ENCODE results near the gene GALNT2. TPM values are rescaled to one million over a fixed set of nuclear protein-coding genes. Genes with fewer than 3 reads are reported as not detected.
A peak's percentile ranks its signal among the peaks of the same experiment; 100 is the strongest.

The GALNT2 gene
- total RNA-seq, 1 donor from 2014 or later: 31.9 TPM

DNA sequence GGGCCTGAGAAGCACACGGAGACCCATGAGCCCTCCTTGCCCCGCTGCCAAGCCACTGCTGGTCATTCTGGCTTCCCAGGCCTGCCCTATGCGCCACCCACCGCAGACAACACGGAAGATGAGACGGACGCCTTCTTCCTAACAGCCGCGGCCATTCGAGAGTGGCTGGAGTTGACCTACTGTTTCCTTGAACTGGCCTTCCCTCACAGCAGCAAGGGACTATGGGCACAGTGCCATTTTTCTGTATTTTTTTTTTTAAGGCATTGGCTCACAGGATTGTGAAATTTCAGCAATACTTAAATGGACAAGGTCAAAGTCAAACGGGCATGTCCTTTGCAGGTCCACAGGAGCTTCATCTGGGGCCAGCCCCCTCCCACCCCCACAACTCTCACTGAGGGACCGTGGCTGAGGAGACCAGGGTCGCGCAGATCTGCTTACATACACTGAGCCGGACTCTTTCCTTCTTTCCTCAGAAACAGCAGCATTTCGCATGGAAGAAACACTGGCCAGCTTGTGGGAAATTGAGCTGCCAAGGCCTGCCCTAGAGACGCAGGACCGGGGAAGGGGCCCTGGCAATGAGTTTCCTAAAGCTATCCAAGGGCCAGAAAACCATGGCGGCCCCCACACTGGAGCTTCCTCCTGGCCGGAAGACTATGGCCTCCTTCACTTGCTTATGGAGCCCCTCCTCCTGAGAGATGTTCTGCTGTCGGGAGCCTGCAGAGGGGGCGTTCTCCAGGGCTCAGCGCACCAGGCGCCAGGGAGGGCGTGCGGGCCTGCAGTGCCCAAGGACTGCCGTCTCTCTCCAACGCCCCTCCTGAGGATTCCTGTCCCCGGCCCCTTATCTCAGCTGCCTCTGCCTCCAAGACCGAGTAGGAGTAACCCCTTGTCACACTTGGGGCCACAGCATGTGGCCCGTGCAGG, 260.2 kb downstream of the GALNT2 start:
- DNase-seq (ENCODE audit: low read depth) (no peak), FAIRE-seq (no peak)
- H3K36me3 ChIP-seq (ENCODE audit: control insufficient read depth, insufficient read depth, low read length): no peaks in the 10 kb centered on the region
- no peaks in the 10 kb centered on the region for H3K27me3 ChIP-seq (ENCODE audit: control insufficient read depth, insufficient read depth, low read length)
- no peak overlapping the region for H3K4me3 ChIP-seq (ENCODE audit: low read depth, low read length)
- TF ChIP-seq, protein P1, sequence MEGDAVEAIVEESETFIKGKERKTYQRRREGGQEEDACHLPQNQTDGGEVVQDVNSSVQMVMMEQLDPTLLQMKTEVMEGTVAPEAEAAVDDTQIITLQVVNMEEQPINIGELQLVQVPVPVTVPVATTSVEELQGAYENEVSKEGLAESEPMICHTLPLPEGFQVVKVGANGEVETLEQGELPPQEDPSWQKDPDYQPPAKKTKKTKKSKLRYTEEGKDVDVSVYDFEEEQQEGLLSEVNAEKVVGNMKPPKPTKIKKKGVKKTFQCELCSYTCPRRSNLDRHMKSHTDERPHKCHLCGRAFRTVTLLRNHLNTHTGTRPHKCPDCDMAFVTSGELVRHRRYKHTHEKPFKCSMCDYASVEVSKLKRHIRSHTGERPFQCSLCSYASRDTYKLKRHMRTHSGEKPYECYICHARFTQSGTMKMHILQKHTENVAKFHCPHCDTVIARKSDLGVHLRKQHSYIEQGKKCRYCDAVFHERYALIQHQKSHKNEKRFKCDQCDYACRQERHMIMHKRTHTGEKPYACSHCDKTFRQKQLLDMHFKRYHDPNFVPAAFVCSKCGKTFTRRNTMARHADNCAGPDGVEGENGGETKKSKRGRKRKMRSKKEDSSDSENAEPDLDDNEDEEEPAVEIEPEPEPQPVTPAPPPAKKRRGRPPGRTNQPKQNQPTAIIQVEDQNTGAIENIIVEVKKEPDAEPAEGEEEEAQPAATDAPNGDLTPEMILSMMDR (IDR thresholded peaks at IDR 0.05; ENCODE audit: insufficient read depth, low read length, severe bottlenecking): no peak

DNA sequence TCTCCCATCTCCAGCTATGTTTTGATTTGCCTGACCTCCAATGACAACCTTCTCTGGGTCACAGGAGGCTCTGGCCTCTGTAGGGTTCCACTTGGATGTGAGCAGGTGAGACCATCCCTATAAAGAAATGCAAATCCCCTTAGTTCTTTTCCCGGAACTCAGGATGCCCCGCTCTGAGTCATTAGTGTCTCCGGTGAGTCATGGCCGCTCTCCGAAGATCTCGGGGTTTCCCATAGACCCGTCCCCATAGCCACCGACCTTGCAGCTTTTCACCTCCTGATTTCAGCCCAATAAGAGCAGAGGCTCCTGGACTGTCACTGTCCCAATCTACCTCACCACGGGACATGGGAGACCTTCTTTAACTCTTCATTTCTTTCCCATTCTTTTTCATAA, 260.9 kb downstream of the GALNT2 start:
- Histone ChIP-seq H3K27me3 (ENCODE audit: control insufficient read depth, insufficient read depth, low read length) (no peaks in the 10 kb centered on the region), H3K4me3 (ENCODE audit: low read depth, low read length) (no peak overlapping the region), H3K36me3 (ENCODE audit: control insufficient read depth, insufficient read depth, low read length) (no peaks in the 10 kb centered on the region)
- TF ChIP-seq, protein P1 (IDR thresholded peaks at IDR 0.05; ENCODE audit: insufficient read depth, low read length, severe bottlenecking): no peak
- DNase-seq (ENCODE audit: low read depth) (no peak), FAIRE-seq (no peak)

DNA sequence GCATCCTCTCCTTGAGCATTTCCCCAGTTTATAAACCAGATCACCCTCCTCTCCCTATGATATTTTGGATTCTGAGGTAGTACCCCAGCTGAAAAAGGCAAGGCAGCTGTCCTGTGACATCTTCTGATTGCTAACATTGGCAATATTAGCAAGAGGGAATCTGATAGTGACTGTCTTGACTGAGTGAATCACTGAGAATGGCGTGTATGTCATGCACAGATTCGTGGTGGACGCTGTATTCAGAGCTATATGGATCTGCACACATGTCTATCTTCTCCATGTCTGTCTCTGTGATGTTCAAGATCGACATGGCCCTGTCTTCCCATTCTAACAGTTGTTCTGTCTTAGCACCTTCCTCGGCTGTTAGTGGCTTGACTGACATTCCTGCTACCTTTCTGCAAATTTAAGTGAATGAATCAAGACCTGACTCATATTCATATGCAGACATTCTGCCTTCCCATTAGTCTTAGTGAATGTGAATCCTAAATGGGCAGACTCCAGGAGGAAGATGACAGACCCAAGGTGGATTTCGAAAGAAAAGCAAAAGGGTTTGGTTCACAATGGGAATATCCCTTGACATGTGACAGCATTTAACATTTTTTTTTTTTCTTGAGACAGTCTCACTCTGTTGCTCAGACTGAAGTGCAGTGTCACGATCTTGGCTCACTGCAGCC, 261.4 kb downstream of the GALNT2 start:
- no peak overlapping the region for H3K4me3 ChIP-seq (ENCODE audit: low read depth, low read length)
- TF ChIP-seq, protein P1 (IDR thresholded peaks at IDR 0.05; ENCODE audit: insufficient read depth, low read length, severe bottlenecking): no peak
- no peak for FAIRE-seq

DNA sequence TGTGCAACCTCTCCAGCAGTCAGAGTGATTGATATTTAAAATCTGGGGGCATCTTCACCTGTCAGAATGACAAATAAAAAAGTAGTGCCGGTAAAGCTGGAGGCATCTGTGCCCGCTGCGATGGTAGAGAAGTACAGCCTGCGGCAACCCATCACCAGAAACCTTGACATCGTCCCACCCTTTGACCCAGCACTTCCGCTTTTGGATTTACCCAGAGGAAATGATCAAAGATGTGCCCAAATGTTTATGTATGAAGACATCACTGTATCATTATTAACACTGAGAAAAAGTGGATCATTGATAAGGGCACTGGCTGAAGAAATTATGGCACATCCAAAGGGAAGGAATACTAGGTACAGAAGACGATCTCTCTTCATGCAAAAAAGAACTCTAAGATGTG, 263.1 kb downstream of the GALNT2 start:
- H3K4me3 ChIP-seq (ENCODE audit: low read depth, low read length): no peak overlapping the region
- FAIRE-seq (no peak), DNase-seq (ENCODE audit: low read depth) (no peak)
- no peaks in the 10 kb centered on the region for H3K27me3 ChIP-seq (ENCODE audit: control insufficient read depth, insufficient read depth, low read length)
- H3K36me3 ChIP-seq (ENCODE audit: control insufficient read depth, insufficient read depth, low read length): no peaks in the 10 kb centered on the region
- TF ChIP-seq, protein P1 (IDR thresholded peaks at IDR 0.05; ENCODE audit: insufficient read depth, low read length, severe bottlenecking): no peak

More for the DNA sequence above, 261.4 kb downstream of the GALNT2 start:
- peak; percentile 82 for DNase-seq (ENCODE audit: low read depth)
- no peaks in the 10 kb centered on the region for H3K27me3 ChIP-seq (ENCODE audit: control insufficient read depth, insufficient read depth, low read length)
- H3K36me3 ChIP-seq (ENCODE audit: control insufficient read depth, insufficient read depth, low read length): no peaks in the 10 kb centered on the region
